Stimulated activated CD8-positive, alpha-beta memory T cell treated with anti-CD3 and anti-CD28 coated beads, Interleukin-7, amount 100 ng/mL, for 24 hours (primary cell): ENCODE data around the gene CDCA3.

ENCODE experiments used
- DNase-seq: peaks from one replicate; pipeline ENCODE4 v3.0.0-alpha.2; 2020; ENCODE audit warnings: low read depth

The CDCA3 gene

GRCh38 chr12:6820166-6820565 is 30.9 kb downstream of the CDCA3 start:
- no peak for DNase-seq

- no peak for DNase-seq
Observed at GRCh38 chr12:6819106-6820030, 31.7 kb downstream of the CDCA3 start.

- DNase-seq: no peak
Observed at GRCh38 chr12:6818645-6819044, 32.4 kb downstream of the CDCA3 start.

- no peak for DNase-seq
Observed at GRCh38 chr12:6818222-6818621, 32.9 kb downstream of the CDCA3 start.

- DNase-seq: no peak
Observed at GRCh38 chr12:6817662-6818157, 33.4 kb downstream of the CDCA3 start.

- no peak for DNase-seq
Observed at GRCh38 chr12:6817098-6817497, 34.0 kb downstream of the CDCA3 start.

- no peak for DNase-seq
Observed at GRCh38 chr12:6816598-6816997, 34.5 kb downstream of the CDCA3 start.

GRCh38 chr12:6813363-6813762 is 37.7 kb downstream of the CDCA3 start:
- DNase-seq: no peak

GRCh38 chr12:6810758-6811157 is 40.3 kb downstream of the CDCA3 start:
- DNase-seq: no peak

- DNase-seq: no peak
Observed at GRCh38 chr12:6809056-6809455, 42.0 kb downstream of the CDCA3 start.

- no peak for DNase-seq
Observed at GRCh38 chr12:6807170-6807569, 43.9 kb downstream of the CDCA3 start.

GRCh38 chr12:6799147-6799546 is 51.9 kb downstream of the CDCA3 start:
- DNase-seq: no peak
